Duodenal mucosa (tissue), 2 donors: ENCODE data around the gene NAV1.

Source experiments
- H3K27ac ChIP-seq: one replicate; pipeline ENCODE4 v1.7.0; 2013; ENCODE audit warnings: low read depth, low read length
- H3K27me3 ChIP-seq, 2 donors: one replicate each; pipeline ENCODE4 v1.7.0; 2013; ENCODE audit warnings: low read length in 2 of 2, control low read depth in 1 of 2; ENCODE audit not compliant: insufficient read depth in 2 of 2, control insufficient read depth in 1 of 2
- H3K36me3 ChIP-seq, 2 donors: one replicate each; pipeline ENCODE4 v1.7.0; 2013; ENCODE audit warnings: low read length in 2 of 2, control low read depth in 1 of 2; ENCODE audit not compliant: insufficient read depth in 2 of 2, control insufficient read depth in 1 of 2
- H3K4me1 ChIP-seq, 2 donors: one replicate each; pipeline ENCODE4 v1.7.0; 2013; ENCODE audit warnings: low read length in 2 of 2, control low read depth in 1 of 2; ENCODE audit not compliant: insufficient read depth in 2 of 2, control insufficient read depth in 1 of 2
- H3K4me3 ChIP-seq, 2 donors: one replicate each; pipeline ENCODE4 v1.7.0; 2013; ENCODE audit warnings: low read length in 2 of 2, low read depth in 1 of 2
- H3K9ac ChIP-seq, 2 donors: one replicate each; pipeline ENCODE4 v1.7.0; 2013; ENCODE audit warnings: low read length in 2 of 2, low read depth in 1 of 2
- H3K9me3 ChIP-seq, 2 donors: one replicate each; pipeline ENCODE4 v1.7.0; 2013; ENCODE audit warnings: low read length in 2 of 2, control low read depth in 1 of 2; ENCODE audit not compliant: control insufficient read depth in 1 of 2

The NAV1 gene

DNA sequence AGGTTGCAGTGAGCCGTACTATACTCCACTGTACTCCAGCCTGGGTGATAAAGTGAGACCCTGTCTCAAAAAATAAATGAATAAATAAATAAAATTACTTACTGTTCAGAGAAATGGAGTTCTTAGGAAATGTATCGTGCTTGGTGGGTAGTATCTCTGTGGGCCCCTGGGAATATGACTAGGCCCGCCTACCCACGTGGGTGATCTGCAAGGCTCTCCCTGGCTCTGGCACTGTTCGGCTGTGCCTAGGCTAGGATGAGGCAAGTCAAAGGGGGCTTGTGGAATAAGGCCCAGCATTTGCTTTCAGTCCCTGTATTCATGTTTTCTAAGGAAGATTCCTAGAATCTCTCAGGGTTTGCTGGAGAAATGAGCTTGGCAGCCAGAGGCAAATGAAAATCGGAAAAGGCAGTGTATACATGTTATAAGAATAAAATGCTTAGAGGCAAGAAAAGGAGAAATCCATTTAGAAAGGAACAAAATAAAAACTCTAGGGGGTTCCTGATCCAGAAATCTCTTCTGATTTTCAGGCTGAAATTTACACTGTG lies 27.5 kb upstream of the NAV1 start:
- H3K4me1 ChIP-seq: peaks cover 20 to 41% of the 10 kb centered on the region in 2 donors
- H3K36me3 ChIP-seq: no peaks in the 10 kb centered on the region
- no peak overlapping the region for H3K4me3 ChIP-seq
- H3K9ac ChIP-seq: no peak overlapping the region
- H3K27ac ChIP-seq: peak overlapping the region; percentile 22
- H3K9me3 ChIP-seq: no peaks in the 10 kb centered on the region
- no peaks in the 10 kb centered on the region for H3K27me3 ChIP-seq

DNA sequence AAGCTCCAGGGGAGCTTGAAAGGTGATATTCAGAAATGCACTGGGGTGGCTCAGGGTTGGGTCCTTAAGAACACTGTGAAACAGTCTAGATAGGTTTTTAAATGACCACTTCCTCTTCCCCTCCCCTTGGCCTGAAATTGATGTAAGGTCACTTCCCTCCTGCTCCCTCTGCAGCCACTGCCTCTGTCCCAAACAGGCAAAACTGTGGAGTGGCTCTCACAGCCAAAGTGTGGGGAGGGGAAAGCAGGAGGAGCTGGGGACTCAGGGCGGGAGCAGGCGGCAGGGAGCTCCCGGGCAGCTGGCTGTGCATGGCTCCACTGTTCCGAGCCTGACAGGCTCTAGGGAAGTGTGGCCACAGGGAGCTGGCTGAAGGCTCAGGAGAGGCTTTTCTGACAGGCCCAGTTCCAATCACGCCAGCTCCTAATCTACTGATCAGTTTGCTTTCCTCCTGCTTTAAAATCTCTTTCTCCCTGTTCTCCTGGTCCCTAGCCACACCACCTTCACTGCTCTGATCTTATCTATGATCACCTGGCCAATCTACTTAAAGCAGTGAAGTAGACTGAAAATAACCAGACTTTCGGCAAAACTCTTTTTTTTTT lies 26.9 kb upstream of the NAV1 start:
- peak overlapping the region in 1 of 2 donors; percentile 36 for H3K9ac ChIP-seq
- H3K9me3 ChIP-seq: no peaks in the 10 kb centered on the region
- peaks cover 20 to 40% of the 10 kb centered on the region in 2 donors for H3K4me1 ChIP-seq
- no peaks in the 10 kb centered on the region for H3K27me3 ChIP-seq
- H3K4me3 ChIP-seq: no peak overlapping the region
- H3K36me3 ChIP-seq: no peaks in the 10 kb centered on the region
- H3K27ac ChIP-seq: peak overlapping the region; percentile 22

DNA sequence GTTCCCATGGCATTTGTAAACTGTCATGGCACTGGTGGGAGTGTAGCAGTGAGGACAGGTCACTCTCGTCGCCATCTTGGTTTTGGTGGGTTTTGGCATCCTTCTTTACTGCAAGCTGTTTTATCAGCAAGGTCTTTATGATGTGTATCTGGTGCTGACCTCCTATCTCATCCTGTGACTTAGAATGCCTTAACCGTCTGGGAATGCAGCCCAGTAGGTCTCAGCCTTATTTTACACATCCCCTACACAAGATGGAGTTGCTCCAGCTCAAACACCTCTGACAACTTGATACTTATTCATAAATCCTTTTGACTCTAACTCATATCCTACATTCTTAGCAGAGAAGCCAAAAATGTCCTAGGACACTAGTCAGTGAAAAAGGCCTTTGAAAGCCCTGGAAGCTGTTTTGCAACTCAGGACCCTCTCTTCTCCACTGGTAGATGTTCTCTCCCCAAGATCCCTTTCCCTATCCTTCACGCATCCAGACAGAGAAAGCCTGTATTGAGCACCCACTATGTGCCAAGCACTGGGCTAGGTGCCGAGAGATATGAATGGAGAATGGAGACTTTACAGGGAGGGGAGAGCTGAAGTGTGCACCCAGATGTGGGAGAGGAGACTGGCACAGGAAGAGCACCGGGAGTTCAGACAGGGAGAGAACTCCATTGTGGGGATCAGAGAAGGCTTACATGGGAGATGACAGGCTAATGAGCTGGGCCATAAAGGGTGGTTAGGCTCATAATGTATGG lies 25.3 kb upstream of the NAV1 start:
- Histone ChIP-seq H3K4me3 (no peak overlapping the region), H3K27ac (no peak overlapping the region), H3K36me3 (no peaks in the 10 kb centered on the region), H3K4me1 (peaks cover 12 to 31% of the 10 kb centered on the region in 2 donors), H3K9me3 (no peaks in the 10 kb centered on the region), H3K27me3 (no peaks in the 10 kb centered on the region), H3K9ac (no peak overlapping the region)

DNA sequence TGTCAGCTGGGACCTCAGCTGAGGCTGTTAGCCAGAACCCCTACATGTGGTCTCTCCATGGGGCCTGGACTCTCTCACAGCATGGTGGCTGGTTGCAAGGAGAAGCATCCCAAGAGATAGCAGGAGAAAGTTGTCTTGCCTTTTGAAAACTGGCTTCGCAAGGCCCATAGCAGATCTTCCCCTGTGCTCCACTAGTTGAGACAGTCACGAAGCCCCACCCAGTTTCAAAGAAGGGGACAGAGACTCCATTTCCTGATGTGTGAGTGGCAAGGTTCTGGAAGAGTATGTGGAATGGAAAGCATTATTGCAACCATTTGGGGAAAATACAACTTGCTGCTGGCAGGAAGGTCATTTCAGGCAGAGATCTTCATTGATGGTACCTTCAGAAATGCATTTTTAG lies 24.5 kb upstream of the NAV1 start:
- no peaks in the 10 kb centered on the region for H3K27me3 ChIP-seq
- H3K9ac ChIP-seq: no peak overlapping the region
- no peaks in the 10 kb centered on the region for H3K36me3 ChIP-seq
- H3K4me1 ChIP-seq: peaks cover 12 to 31% of the 10 kb centered on the region in 2 donors
- no peak overlapping the region for H3K4me3 ChIP-seq
- no peaks in the 10 kb centered on the region for H3K9me3 ChIP-seq
- no peak overlapping the region for H3K27ac ChIP-seq

DNA sequence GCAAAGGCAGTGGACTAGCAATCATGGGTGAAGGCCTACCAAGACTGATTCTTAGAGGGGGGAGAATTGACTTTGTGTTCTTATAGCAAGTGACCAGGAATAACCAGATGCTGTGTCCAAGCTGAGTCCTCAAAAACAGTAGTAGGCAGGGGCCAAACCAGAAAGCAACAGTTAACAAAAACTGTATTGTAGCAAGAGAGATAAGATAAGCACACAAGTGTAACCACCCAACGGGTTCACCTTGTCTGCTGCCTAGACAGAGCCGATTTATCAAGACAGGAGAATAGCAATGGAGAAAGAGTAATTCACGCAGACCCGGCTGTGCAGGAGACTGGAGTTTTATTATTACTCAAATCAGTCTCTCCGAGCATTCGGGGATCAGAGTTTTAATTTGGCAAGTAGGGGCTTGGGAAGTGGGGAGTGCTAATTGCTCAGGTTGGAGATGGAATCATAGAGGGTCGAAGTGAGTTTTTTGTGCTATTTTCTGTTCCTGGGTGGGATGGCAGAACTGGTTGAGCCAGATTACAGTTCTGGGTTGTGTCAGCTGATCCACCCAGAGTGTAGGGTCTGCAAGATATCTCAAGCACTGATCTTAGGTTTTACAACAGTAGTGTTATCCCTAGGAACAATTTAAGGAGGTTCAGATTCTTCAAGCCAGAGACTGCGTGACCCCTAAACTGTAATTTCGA lies 23.7 kb upstream of the NAV1 start:
- H3K36me3 ChIP-seq: no peaks in the 10 kb centered on the region
- H3K27me3 ChIP-seq: no peaks in the 10 kb centered on the region
- peaks cover 12 to 31% of the 10 kb centered on the region in 2 donors for H3K4me1 ChIP-seq
- H3K4me3 ChIP-seq: no peak overlapping the region
- H3K27ac ChIP-seq: no peak overlapping the region
- no peaks in the 10 kb centered on the region for H3K9me3 ChIP-seq
- H3K9ac ChIP-seq: no peak overlapping the region

DNA sequence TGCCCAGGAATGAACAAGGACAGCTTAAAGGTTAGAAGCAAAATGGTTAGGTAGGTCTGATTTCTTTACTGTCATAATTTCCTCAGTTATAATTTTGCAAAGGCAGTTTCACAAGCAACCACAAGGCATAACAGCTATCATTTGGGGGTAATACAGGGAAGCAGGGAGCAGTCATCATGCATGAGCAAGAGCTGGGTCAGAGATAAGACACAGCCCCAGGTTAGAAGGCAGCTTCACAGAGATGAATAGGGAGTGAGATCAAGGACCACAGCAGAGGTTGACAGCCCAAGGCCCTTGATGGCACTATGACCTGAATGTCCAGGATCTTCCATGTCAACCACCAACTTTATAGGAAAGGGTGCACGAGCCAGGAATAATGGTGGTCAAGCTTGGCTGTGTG lies 23.0 kb upstream of the NAV1 start:
- no peak overlapping the region for H3K4me3 ChIP-seq
- H3K27ac ChIP-seq: no peak overlapping the region
- no peaks in the 10 kb centered on the region for H3K9me3 ChIP-seq
- no peak overlapping the region for H3K9ac ChIP-seq
- H3K27me3 ChIP-seq: no peaks in the 10 kb centered on the region
- H3K4me1 ChIP-seq: peaks cover 12 to 31% of the 10 kb centered on the region in 2 donors
- no peaks in the 10 kb centered on the region for H3K36me3 ChIP-seq

DNA sequence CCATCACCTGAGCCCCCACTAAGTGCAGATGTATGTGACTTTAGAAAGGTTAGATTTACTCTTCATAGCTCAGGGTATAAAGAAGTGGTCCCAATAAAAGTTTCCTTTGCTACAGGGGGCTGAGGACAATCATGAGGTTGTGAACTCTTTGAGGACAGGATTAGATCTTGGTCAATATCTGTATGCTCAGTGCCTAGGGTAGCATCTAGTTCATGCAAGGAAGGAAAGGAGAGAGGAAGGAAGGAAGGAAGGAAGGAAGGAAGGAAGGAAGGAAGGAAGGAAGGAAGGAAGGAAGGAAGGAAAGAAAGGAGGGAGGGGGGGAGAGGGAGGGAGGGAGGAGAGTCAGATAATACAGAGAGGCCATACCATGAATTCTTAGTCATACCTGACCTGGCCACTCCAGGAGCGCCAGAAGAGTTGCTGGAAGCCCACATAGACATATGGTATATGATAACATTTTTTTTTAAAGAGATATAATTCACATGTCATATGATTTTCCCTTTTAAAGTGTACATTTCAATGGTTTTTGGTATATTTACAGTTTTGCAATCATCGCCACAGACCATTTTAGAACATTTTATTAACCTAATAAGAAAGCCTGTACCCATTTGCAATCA lies 22.3 kb upstream of the NAV1 start:
- Histone ChIP-seq H3K36me3 (no peaks in the 10 kb centered on the region), H3K4me1 (peaks cover 11 to 27% of the 10 kb centered on the region in 2 donors), H3K9ac (no peak overlapping the region), H3K27me3 (no peaks in the 10 kb centered on the region), H3K4me3 (no peak overlapping the region), H3K9me3 (no peaks in the 10 kb centered on the region), H3K27ac (no peak overlapping the region)

DNA sequence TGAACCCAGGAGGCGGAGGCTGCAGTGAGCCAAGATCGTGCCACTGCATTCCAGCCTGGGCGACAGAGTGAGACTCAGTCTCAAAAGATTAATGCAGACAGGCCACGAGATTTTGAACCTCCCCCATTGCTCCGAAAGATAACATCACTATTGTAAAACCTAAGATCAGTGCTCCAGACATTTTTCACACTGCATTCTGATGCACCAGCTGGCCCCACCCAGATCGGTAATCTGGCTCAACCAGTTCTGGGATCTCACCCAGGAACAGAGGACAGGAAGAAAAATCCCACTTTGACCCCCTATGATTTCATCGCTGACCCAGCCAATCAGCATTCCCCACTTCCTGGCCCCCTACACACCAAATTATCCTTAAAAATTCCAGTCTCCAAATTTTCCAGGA lies 21.3 kb upstream of the NAV1 start:
- Histone ChIP-seq H3K36me3 (no peaks in the 10 kb centered on the region), H3K27me3 (no peaks in the 10 kb centered on the region), H3K9ac (no peak overlapping the region), H3K9me3 (no peaks in the 10 kb centered on the region), H3K4me3 (no peak overlapping the region), H3K27ac (no peak overlapping the region), H3K4me1 (peaks cover 4 to 19% of the 10 kb centered on the region in 2 donors)

DNA sequence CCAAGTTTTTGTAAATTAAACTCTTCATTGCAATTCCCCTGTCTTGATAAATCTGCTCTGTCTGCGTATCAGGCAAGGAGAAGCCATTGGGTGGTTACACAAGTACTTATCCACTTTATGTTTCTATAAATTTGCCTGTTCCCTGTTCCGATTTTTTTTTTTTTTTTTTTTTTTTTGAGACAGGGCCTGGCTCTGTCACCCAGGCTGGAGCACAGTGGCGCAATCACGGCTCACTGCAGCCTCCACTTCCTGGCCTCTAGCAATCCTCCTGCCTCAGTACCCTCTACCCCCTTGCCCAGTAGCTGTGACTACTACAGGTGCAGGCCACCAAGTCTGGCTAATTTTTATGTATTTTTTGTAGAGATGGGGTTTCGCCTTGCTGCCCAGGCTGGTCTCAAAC lies 20.9 kb upstream of the NAV1 start:
- Histone ChIP-seq H3K4me1 (peaks cover 4 to 14% of the 10 kb centered on the region in 2 donors), H3K9ac (no peak overlapping the region), H3K27ac (no peak overlapping the region), H3K4me3 (no peak overlapping the region), H3K9me3 (no peaks in the 10 kb centered on the region), H3K36me3 (no peaks in the 10 kb centered on the region), H3K27me3 (no peaks in the 10 kb centered on the region)
